Neural cell (in vitro differentiated cells): ENCODE data around the gene DAD1.

Experiments used
- EP300 ChIP-seq: fragments of 450-650 bp; conservative IDR thresholded peaks from 2 replicates; pipeline ENCODE4 v1.6.1; 2014; ENCODE audit warnings: antibody characterized with exemption, mild to moderate bottlenecking, moderate library complexity; ENCODE audit not compliant: poor library complexity, severe bottlenecking
- EZH2 ChIP-seq: fragments of 200-600, 300-800 bp; shearing (Covaris generic), sonication (generic); IDR thresholded peaks from 2 replicates; pipeline ENCODE4 v1.6.1; 2014; ENCODE audit warnings: antibody characterized with exemption, low read length, borderline replicate concordance, mild to moderate bottlenecking; ENCODE audit not compliant: insufficient read depth, poor library complexity, severe bottlenecking
- POLR2AphosphoS5 ChIP-seq: IDR thresholded peaks from 2 replicates; pipeline ENCODE4 v1.6.1; 2012
- RAD21 ChIP-seq: fragments of 450-650 bp; conservative IDR thresholded peaks from 2 replicates; pipeline ENCODE4 v1.6.1; 2014; ENCODE audit warnings: antibody characterized with exemption, mild to moderate bottlenecking, moderate library complexity
- SMC3 ChIP-seq: fragments of 450-650 bp; conservative IDR thresholded peaks from 2 replicates; pipeline ENCODE4 v1.6.1; 2014; ENCODE audit warnings: antibody characterized with exemption, mild to moderate bottlenecking, moderate library complexity; ENCODE audit not compliant: poor library complexity
- TAF1 ChIP-seq: IDR thresholded peaks from 2 replicates; pipeline ENCODE4 v1.6.1; 2012; ENCODE audit warnings: low read depth
- TF ChIP-seq, protein P1 (sequence below): fragments of 450-650 bp; IDR thresholded peaks from 2 replicates; pipeline ENCODE4 v1.5.1; 2014; ENCODE audit warnings: antibody characterized with exemption, mild to moderate bottlenecking, moderate library complexity; ENCODE audit not compliant: poor library complexity, severe bottlenecking

DNA sequence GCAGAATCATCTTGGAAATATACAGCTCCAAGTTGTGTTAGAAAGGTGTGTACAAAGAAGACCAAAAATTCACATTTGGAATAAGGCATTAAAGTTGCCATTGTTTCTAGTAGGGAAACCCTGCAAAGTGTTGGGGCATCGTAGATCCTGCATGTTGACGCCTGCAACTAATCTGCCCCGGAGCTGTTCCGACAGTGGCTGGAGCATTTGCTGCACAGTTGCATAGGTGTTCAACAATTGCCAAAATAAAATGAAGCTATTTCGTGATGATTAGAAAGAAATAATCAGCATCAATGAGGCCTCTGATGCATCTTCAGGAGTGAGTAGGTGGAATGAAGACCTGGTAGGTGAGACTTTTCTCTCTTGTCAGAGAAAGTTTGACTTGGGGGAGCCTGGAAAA is 47.3 kb downstream of the DAD1 start:
- TF ChIP-seq, protein P1, sequence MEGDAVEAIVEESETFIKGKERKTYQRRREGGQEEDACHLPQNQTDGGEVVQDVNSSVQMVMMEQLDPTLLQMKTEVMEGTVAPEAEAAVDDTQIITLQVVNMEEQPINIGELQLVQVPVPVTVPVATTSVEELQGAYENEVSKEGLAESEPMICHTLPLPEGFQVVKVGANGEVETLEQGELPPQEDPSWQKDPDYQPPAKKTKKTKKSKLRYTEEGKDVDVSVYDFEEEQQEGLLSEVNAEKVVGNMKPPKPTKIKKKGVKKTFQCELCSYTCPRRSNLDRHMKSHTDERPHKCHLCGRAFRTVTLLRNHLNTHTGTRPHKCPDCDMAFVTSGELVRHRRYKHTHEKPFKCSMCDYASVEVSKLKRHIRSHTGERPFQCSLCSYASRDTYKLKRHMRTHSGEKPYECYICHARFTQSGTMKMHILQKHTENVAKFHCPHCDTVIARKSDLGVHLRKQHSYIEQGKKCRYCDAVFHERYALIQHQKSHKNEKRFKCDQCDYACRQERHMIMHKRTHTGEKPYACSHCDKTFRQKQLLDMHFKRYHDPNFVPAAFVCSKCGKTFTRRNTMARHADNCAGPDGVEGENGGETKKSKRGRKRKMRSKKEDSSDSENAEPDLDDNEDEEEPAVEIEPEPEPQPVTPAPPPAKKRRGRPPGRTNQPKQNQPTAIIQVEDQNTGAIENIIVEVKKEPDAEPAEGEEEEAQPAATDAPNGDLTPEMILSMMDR, result no peak
- TF ChIP-seq EP300 (no peak), POLR2AphosphoS5 (no peak), TAF1 (no peak), RAD21 (no peak), SMC3 (no peak), EZH2 (no peak)
